Measurements from ENCODE around the gene TUBA4B.
"Not testable (repeated sequence)": the region's sequence is repeated elsewhere in the genome, so short reads cannot be mapped to it uniquely, and the experiment has no call there.

Gene TUBA4B

DNA sequence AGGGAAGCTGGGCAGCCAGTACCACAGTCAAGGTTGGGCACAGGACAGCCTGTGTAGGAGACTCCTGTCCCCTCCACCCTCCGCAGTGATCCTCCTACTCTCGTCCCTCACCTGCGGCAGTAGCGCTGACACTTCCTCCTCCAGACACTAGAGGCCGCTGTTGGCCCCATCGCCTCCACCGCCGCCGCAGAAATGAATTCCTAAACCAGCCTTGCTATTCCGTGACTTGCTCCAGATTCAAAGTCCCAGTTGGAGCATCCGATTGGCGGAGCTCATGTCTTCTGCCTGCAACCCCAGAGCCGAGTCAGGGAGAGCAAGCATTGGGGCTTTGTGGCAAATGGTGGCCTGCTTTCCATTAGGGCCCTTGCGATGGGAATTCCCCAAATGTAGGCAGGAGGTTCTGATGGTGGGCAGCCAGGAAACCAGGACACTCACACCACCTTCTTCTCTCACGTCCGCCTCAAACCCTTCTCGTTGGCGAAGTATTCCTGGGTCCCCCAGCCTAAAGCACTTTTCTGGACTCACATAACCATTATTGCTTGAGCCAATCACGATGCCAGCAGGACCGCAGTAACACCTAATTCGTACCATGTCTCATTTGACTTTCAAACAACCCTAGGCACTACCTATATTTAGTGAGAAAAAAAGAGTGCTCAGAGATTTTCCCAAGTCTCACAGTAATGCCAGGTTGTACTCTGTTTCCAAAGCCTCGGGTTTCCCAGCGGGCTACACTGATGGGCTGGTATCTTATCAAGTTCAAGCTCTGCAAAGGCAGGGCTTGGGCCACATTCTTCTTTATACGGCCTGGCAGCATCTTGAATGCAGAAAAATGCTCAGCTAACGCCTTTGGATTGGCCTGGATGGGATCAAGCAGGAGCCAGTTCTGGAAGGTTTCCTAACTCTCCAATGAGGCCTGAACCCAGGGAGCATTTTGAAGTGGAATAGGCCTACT is 24.9 kb downstream of the TUBA4B start:
- peak; percentile 80 to 86 for DNase-seq

DNA sequence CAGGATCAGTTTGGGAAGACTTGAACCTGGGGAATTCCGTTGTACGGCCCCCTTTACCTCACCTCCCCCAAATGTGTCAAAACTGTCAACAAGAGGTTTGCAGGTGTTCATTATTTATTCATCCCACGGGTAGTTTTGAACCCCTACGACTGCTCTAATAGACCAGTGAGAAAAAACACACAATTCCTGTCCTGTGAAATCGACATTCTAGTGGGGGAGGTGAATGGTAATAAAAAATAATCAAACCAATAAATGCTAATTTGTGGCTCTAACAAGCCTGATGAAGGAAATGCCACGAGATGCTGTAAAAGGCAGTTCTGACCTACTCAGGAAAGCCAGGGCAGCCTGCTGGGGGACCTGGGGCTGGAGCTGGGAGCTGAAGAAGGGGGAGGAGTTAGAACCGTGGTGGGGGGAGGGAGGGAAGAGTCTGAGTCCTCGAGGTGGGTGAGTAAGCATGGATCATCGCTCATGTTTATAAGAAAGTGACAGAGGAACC is 25.7 kb downstream of the TUBA4B start:
- DNase-seq = no peak

DNA sequence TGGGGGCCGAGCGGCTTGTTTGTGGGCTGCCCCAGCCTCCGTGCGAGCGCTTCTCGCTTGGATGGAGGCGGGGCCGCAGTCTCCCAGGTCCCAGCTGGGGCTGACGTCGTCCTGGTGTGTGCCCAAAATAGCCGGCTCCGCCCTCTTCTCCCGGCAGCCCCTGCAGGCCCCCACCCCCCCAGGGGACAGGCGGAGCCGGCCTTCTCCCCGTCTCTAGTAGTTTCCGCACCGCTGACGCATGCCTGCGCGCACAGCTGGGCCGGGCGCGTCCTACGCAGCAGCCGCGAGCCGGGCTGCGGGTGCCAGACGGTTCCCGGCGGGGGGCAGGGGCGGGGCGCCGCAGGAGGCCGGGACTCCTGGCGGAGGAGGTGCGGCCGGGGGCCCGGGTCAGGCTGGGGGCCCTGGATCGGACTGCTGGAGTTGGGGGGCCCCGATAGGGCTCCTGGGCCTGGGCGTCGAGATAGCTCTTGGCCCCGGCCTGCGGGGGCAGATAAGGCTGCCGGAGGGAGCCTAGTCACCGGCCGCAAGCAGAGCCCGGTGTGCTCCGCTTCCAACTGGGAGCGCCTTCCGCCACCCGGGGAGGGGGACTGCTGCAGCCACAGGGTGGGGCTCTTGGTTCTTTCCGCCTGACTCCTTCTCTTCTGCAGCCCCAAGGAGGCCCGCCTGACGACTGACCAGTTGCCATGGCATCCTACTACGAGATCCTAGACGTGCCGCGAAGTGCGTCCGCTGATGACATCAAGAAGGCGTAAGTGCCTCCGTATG is 26.3 kb downstream of the TUBA4B start, which contains the start of gene DNAJB2:
Gene DNAJB2 (plus strand): TSS at position 216 of the 765 bp plus-strand sequence. CDS start 468 bp downstream, at position 684.
- peak; percentile 99 to 100 for DNase-seq

DNA sequence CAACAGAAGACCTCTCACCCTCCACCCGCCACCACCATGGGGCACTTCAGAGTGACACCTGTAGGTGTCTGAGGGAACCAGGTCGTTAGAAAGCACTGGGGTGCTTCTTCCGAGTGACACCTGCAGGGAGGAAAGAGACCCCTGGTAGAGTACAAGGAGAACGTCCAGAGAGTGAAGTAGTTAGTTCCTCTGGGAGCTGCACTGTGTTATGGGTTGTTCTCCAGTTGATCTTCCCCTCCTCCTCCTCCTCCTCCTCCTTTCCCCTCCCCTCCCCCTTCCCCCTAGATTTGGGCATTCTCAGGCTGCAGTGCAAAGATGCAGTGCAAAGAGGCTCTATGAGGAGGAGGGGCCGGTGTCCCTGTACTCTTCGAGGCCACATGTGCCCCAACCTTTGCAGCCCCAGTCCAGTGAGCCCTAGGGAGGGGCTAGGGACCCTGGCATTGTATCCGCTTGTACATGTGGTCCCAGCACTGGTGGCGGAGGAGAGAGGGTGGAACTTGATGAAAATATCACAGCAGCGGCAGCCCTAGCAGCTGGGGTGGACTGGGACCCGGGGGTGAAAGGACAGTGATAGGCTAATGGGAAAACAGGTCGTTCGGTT is 27.0 kb downstream of the TUBA4B start:
- no peak for DNase-seq

DNA sequence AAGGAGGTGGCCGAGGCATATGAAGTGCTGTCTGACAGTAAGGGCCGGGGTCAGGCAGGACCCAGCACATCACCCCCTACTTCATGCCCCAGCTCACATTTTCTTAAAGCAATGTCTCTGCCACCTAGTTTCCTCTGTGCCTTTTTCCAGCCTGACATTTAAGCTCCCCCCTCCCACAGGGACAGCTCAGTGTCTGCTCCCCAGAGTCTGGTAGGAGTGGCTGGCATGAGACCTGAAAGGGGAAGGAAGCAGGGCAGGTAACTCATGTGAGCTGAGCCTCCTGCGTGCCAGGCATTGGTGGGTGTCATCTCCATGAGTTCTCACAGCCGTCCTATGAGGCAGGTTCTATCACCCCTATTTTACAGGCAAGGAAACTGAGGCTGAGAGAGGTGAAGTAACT is 27.6 kb downstream of the TUBA4B start:
- DNase-seq = no peak

DNA sequence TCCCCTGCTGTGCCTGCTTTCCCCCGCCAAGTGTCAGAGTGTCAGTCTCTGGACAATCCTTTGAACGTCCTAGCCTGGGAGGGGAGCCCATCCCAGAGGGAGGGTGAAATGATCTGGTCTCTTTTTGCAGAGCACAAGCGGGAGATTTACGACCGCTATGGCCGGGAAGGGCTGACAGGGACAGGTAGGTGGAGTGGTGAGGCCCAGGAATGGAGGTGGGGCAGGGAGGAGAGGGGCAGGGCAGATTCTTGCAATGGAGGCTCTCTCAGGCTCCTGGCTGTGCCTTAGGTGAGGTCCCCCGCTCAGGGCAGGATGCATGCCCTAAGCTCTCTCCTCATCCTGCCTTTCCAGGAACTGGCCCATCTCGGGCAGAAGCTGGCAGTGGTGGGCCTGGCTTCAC is 28.5 kb downstream of the TUBA4B start:
- no peak for DNase-seq

DNA sequence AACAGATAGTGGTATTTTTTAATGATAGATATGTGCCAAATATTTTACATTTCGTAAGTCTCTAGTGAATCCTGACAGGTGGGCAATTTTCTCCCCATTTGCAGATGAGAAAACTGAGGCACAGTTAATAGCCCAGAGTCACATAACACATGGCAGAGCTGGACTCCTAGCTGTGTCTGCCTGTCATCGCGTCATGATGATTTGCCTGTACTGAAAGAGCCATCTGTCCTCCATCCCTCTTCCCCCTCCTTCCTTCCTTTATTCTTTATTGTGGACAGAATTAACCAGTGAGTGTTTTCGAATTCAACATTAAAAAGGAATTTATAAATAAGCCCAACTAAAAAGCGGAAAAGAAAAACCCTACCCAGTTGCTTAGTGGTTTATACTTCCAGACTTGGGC is 29.3 kb downstream of the TUBA4B start:
- DNase-seq = no peak

DNA sequence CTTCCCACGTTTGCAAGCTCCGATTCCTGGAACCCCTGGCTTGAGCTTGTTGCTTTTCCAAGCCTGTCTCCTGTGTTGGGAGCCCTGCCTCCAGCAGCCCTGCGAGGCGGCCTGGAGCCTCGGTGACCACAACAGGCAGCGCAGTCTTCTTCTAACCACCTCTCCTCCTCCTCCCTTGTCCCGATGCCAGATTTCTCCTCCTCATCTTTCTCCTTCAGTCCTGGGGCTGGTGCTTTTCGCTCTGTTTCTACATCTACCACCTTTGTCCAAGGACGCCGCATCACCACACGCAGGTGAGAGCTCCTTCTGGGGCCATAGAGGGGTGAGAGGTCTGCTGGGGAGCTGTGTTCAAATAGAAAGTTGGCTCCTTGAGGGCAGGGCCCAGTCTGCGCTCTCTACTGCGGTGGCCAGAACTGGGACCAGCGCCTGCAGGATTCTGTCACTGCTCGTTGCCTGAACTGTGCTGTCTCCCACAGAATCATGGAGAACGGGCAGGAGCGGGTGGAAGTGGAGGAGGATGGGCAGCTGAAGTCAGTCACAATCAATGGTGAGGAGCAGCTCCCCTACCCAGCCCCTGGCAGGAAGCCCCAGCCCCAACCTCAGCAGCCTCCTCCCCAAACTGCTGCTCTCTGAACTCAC is 30.0 kb downstream of the TUBA4B start:
- DNase-seq = no peak

DNA sequence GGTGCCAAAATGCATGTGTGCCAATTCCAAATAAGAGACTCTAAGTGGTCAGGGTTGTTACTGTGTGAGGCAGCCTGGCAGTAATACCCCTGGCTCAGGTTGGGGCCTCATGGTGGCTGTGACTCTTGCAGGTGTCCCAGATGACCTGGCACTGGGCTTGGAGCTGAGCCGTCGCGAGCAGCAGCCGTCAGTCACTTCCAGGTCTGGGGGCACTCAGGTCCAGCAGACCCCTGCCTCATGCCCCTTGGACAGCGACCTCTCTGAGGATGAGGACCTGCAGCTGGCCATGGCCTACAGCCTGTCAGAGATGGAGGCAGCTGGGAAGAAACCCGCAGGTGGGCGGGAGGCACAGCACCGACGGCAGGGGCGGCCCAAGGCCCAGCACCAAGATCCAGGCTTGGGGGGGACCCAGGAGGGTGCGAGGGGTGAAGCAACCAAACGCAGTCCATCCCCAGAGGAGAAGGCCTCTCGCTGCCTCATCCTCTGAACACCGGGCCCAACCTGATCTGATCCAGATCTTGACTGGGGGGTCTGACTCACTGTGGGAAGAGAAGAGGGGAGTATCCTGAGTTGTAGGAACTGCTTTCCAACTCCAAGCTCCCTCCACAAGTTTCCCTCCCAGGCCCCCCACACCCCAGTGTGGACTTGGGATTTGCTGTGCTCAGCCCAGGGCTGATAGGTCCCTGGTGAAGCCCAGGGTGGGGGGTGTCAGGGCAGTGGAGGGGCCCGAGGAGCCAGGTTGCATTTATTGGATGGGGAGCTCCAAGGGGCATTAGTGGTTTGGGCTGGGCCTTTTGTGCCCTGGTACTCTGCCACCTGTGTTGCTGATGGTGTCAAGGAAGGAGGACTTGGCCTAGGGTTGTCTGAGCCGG is 31.7 kb downstream of the TUBA4B start:
- DNase-seq = no peak

DNA sequence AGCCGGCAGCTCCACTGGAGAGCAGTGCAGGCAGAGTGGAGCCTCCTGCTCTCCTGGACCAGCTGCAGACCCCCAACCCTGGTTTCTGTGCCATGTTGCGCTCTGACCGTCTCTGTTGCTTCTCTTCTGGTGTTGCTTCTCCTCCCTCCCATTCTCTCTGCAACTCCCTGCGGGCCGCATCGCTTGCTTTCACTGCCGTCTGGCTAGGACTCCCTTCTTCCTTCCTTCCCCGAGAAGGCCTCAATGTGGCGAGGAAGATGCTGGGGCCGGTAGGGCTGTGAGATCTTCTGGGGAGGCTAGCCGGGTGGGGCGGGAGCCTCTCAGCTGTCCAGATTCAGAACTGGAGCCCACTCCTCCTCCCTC is 32.3 kb downstream of the TUBA4B start:
- DNase-seq = no peak

DNA sequence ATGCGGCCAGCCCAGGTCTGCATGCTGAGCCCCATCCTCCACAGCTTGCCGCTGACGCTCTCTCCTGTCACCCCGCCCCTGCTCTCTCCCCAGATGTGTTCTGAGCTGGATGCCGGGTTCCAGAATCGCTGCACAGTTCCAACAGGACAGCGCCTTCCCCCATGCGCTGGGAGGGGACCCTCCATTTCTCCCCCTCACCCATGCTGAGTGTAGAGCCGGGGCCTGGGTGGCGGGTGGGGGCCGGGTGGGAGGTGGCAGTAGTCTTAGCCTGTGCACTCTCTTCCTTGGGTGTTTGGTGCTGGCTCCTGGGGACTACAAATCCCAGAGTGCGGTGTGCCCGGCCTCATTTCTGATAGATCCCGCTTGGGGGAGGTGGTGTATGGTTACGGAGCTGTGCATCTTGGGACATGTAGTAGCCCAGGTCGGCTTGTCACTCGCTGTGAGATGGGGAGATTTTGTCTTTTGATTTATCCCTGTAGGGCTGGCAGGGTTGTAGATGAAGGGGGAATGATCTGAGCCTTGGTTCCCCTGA is 32.9 kb downstream of the TUBA4B start:
- DNase-seq = no peak

DNA sequence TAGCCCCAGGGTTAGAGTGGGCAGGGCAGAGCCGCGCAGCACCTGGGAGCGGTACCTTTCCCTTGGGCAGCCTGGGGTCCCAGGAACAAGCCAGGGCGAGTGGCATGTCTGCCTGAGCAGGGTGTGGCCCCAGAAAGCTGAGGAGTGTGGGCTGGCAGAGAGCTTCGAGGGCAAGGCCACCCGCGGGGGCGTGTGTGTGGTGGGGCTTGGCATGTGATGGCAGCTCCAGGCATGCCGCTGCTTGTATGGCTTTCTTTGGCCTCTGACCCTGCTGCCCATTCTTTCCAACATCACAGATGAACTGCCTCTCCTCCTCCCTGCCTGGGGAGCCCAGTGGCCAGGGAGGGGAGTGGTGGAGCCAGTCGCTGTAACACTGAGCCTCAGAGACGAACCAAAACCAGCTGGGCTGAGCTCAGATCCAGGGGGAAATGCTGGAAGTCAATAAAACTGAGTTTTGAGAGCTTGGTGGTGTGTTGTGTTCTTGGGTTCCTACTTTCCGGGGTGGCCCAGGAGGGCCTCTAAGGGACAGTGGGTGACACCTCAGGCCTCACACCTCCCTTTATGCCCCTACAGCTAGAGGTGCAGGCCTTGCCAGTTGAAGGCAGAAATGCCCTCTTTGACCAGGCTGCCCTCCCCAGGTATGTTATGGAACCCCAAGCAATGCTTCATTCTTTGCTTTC is 33.5 kb downstream of the TUBA4B start:
- DNase-seq = no peak

DNA sequence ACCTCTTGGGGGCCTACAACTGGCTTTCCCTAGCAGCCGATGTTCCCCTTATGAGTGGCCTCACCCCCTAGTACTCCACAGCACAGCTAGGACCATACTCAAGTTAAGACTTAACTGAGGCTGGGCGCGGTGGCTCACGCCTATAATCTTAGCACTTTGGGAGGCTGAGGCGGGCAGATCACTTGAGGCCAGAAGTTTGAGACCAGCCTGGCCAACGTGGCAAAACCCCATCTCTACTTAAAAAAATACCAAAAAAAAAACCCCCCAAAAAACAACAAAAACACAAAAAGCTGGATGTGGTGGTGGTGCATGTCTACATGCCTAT is 34.0 kb downstream of the TUBA4B start:
- DNase-seq = not testable (repeated sequence)

DNA sequence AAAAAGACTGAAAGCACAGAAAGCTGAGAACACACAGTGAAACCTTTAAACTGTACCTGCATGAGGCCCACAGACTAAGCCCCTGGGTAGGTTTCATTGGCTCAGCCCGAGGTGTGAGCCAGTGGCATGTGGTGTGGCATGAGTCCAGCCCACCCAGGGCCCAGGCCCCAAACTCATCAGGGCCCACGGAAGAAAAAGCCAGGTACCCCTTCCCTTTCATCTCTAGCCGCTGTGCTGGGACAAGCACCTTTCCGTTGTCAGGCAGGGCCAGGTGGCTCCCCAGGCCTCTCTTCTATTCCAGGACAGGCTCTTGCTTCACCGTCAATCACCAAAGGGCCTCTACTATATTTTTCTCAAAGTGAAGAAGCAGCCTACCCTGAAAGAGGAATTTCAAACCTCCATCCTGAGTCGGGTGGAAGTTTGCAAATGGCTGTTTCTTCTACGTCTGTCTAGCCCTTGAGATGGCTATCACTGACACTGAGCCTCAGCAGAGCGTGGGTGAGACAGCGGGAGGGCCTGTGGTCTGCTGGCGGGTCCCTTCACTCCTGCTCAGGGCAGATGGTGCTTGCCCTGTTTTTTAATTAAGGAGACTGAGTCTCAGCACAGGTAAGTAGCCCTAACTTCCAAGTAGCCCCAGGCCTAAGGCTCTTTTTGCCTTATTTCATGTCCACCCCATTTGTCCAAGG is 34.7 kb downstream of the TUBA4B start:
- DNase-seq = no peak

DNA sequence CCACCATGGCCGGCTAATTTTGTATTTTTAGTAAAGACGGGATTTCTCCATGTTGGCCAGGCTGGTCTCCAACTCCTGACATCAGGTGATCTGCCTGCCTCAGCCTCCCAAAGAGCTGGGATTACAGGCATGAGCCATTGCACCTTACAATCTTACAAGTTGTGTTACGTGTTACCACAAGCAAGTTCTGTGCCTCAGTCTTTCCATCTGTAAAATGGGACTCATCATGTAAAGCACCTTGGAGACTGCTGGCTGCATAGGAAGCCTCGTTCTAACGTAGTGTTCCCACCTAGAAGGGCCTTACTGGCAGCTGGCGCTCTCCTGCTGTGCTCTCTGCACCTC is 36.1 kb downstream of the TUBA4B start:
- DNase-seq = no peak

DNA sequence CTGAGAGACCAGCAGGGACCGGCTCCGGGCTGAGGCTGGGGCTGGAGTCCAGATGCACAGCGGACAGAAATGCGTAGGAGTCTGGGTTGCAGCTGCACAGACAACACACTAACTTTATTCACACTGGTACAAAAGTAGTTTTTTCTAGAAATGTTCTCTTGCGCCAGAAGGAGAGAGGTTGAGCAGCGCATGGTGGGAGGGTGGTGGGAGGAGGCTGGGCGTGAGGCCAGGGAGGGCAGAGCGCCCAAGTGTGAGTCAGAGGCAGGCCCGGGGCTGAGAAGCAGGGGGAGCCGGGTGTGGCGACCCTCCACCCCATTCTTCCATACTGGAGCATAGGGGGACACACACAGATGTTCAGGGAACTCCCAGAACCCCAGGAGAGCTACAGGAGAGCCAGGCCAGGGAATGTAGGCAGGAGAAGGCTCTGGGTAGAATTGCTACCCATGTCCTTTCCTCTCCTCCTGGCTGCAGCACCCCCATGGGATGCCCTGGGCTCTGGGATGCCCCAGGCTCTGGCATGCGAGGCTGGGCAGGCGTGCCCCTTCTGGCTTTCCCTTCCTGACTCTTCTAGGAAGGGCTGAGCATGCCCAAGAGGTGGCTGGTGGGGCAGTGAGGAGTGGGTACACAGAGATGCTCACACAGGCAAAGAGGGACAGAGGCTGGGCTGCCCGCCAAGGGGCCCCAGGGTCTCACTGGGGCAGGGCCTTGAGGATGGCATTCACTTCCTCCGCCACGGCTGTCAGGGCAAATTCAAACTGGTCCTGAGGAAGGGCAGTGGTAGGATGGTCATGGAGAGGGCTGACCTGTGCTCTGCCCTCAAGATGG is 36.7 kb downstream of the TUBA4B start:
- no peak for DNase-seq

DNA sequence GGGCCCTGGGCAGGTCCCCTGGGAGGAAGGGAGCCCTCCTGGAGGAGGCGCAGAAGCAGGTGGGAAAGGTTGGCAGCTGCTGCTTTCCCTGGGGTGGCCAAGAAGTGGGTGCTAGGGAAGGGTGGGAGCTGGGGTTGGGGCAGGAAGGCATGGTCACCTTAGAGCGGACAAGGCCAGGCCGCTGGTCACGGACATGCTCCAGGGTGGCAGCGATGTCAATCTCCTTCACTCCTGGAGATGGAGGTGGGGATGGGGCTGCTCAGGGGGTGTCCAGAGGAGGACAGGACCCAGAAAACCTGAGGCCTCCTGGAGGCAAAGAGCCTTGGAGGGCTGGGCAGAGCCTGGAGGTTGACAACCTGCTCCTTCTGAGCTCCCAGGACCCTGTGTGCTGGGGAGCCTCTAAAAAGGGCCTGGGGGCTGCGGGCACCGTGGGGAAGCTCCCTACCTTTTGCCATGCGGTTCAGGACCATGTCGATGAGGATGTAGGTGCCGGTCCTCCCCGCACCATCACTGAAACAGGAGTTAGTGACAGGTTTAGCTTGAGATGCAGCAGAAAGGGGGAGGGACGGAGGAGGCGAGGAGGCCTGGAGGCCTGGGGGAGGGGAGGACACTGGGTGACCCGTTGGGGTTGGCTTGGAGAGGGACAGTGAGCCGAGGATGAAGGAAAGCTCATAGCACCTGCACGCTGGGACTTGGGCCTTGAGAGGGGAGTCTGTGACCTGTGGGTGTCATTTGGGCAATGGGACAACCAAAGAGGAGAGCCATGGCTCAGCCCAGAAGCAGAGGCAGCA is 37.5 kb downstream of the TUBA4B start:
- no peak for DNase-seq

DNA sequence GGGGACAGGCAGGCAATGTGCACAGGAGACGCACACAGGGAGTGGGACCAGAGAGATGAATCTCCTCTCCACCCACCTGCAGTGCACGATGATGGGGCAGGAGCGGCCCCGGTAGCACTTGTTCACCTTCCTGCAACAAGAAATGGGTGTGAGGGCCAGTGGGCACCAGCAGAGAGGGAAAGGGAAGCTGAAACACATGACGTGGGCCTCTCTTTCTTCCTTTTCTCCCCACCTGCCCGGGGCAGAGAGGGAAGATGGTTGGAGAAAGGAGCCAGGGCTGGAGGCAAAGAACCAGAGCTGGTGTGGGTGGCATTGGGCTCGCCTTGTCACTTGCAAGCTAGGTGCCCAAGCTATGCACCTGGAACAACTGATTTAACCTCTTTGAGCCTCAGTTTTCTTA is 38.4 kb downstream of the TUBA4B start:
- DNase-seq = no peak
